ENCODE measurements around the gene GRN.
"Not testable (repeated sequence)": the region's sequence is repeated elsewhere in the genome, so short reads cannot be mapped to it uniquely, and the experiment has no call there.

GRN gene

GRCh38 chr17:44360826-44361225, 15.7 kb downstream of the GRN start:
- DNase-seq (ENCODE audit: low read depth in 2 of 2), result no peak

- no peak for DNase-seq (ENCODE audit: low read depth in 2 of 2)
These were observed 16.5 kb downstream of the GRN start for GRCh38 chr17:44361292-44362260.

- DNase-seq (ENCODE audit: low read depth in 2 of 2), result no peak
These were observed 17.4 kb downstream of the GRN start for GRCh38 chr17:44362459-44362948.

- no peak for DNase-seq (ENCODE audit: low read depth in 2 of 2)
These were observed 18.0 kb downstream of the GRN start for GRCh38 chr17:44362949-44363612.

- DNase-seq (ENCODE audit: low read depth in 2 of 2), result peak; percentile 50 to 59
These were observed 18.6 kb downstream of the GRN start, which contains the start of gene FAM171A2 for GRCh38 chr17:44363613-44364159. FAM171A2 (minus strand) TSS chr17:44363853; CDS start chr17:44363714, 139 bp downstream.

- DNase-seq (ENCODE audit: low read depth in 2 of 2), result not testable (repeated sequence)
These were observed 19.9 kb downstream of the GRN start for GRCh38 chr17:44365051-44365450.

- no peak for DNase-seq (ENCODE audit: low read depth in 2 of 2)
These were observed 22.3 kb downstream of the GRN start for GRCh38 chr17:44367231-44367979.

- not testable (repeated sequence) for DNase-seq (ENCODE audit: low read depth in 2 of 2)
These were observed 23.5 kb downstream of the GRN start for GRCh38 chr17:44368391-44369243.

GRCh38 chr17:44369414-44370023, 24.4 kb downstream of the GRN start:
- not testable (repeated sequence) for DNase-seq (ENCODE audit: low read depth in 2 of 2)

GRCh38 chr17:44372036-44372435, 26.9 kb downstream of the GRN start:
- no peak for DNase-seq (ENCODE audit: low read depth in 2 of 2)

- no peak for DNase-seq (ENCODE audit: low read depth in 2 of 2)
These were observed 29.4 kb downstream of the GRN start for GRCh38 chr17:44374306-44375195.

GRCh38 chr17:44375196-44376017, 30.3 kb downstream of the GRN start:
- DNase-seq (ENCODE audit: low read depth in 2 of 2), result no peak

- no peak for DNase-seq (ENCODE audit: low read depth in 2 of 2)
These were observed 31.0 kb downstream of the GRN start for GRCh38 chr17:44376124-44376523.

GRCh38 chr17:44376779-44377178, 31.7 kb downstream of the GRN start:
- no peak for DNase-seq (ENCODE audit: low read depth in 2 of 2)

GRCh38 chr17:44378171-44378705, 33.1 kb downstream of the GRN start:
- DNase-seq (ENCODE audit: low read depth in 2 of 2), result no peak

- no peak for DNase-seq (ENCODE audit: low read depth in 2 of 2)
These were observed 34.8 kb downstream of the GRN start for GRCh38 chr17:44379887-44380286.

- no peak for DNase-seq (ENCODE audit: low read depth in 2 of 2)
These were observed 35.7 kb downstream of the GRN start for GRCh38 chr17:44380767-44381166.

- no peak for DNase-seq (ENCODE audit: low read depth in 2 of 2)
These were observed 36.8 kb downstream of the GRN start for GRCh38 chr17:44381810-44382305.
